Upper lobe of left lung (tissue), 6 donors: ENCODE data around the gene MXRA8. TPM values are rescaled to one million over a fixed set of nuclear protein-coding genes. Genes with fewer than 3 reads are reported as not detected.

Experiments
- ATAC-seq, 2 donors: fragments of 200-7000 bp; cut with Tn5 transposase; one replicate each; pipeline ENCODE4 v1.9.1; 2022; ENCODE audit warnings: mild to moderate bottlenecking in 2 of 2, moderate library complexity in 2 of 2; ENCODE audit not compliant: low FRiP score in 2 of 2
- DNase-seq, 2 donors: peaks; one replicate each; pipeline ENCODE4 v3.0.0-alpha.2; 2019 to 2020
- H3K27ac ChIP-seq, 4 donors: fragments of 200-600 bp; sonication (generic); one replicate each; pipeline ENCODE4 v1.5.1; 2016 to 2019
- H3K27me3 ChIP-seq, 4 donors: fragments of 200-600 bp; sonication (generic); one replicate each; pipeline ENCODE4 v1.5.1; 2017 to 2019
- H3K36me3 ChIP-seq, 4 donors: fragments of 200-600 bp; sonication (generic); one replicate each; pipeline ENCODE4 v1.5.1; 2016 to 2019
- H3K4me1 ChIP-seq, 4 donors: fragments of 200-600 bp; sonication (generic); one replicate each; pipeline ENCODE4 v1.5.1; 2018 to 2019
- H3K4me3 ChIP-seq, 4 donors: fragments of 200-600 bp; sonication (generic); one replicate each; pipeline ENCODE4 v1.5.1; 2017 to 2019; ENCODE audit warnings: mild to moderate bottlenecking in 2 of 4, moderate library complexity in 1 of 4
- H3K9me3 ChIP-seq, 4 donors: fragments of 200-600 bp; sonication (generic); one replicate each; pipeline ENCODE4 v1.5.1; 2018 to 2019
- CTCF ChIP-seq, 6 experiments: fragments of 450-650 bp in 4 of 6; fragments of 200-600 bp in 2 of 6; sonication (generic) in 2 of 6; IDR thresholded peaks; one replicate each; pipeline ENCODE4 v1.5.1; 2016 to 2019; ENCODE audit warnings: antibody characterized with exemption in 6 of 6
- EP300 ChIP-seq, 4 donors: sonication (generic); formaldehyde crosslinking; IDR thresholded peaks; one replicate each; pipeline ENCODE4 v1.5.1; 2017; ENCODE audit warnings: antibody characterized with exemption in 4 of 4, control low read depth in 2 of 4
- POLR2A ChIP-seq, 4 donors: fragments of 450-650 bp; IDR thresholded peaks; one replicate each; pipeline ENCODE4 v1.5.1; 2016 to 2017; ENCODE audit warnings: antibody characterized with exemption in 4 of 4, mild to moderate bottlenecking in 2 of 4
- POLR2AphosphoS5 ChIP-seq, 2 donors: sonication (generic); formaldehyde crosslinking; IDR thresholded peaks; one replicate each; pipeline ENCODE4 v1.5.1; 2017; ENCODE audit warnings: antibody characterized with exemption in 2 of 2
- WGBS, 2 donors: methylation state at CpG; one replicate each; pipeline ENCODE4 v1.1.5; 2017 to 2018; 5-methylcytosine and 5-hydroxymethylcytosine counted together
- total RNA-seq, 6 donors: library from RNA; depleted of rRNA in 4 of 6; stranded (reverse); fragments of >200 nt in 4 of 6; gene quantifications; one replicate each; pipeline versions ENCODE4 v1.1.0 to v1.2.1, GENCODE V29; 2016 to 2021
- donor health status: DM: no; HTN: no; CAD: no; lungs with moderate emphysema.
- donor health status: DM: no; HTN: yes; CAD: no; lungs with severe emphysema.

Gene MXRA8
- total RNA-seq, 6 donors from 2014 or later: 23.9 to 137 (median 63.4) TPM

GRCh38 chr1:1357871-1358432 is 403 bp downstream of the MXRA8 start:
- peaks cover 0 to 6% (median 0%) of the 10 kb centered on the region in 4 donors for H3K36me3 ChIP-seq
- ATAC-seq (no peak), DNase-seq (no peak)
- peak overlapping the region; percentile 76 to 85 (median 83) for H3K27ac ChIP-seq
- 7 to 62% methylated on average over 3 to 11 of the region's 18 CpGs for WGBS, 2 donors
- H3K9me3 ChIP-seq: no peaks in the 10 kb centered on the region
- H3K4me1 ChIP-seq: peaks cover 36 to 65% (median 58%) of the 10 kb centered on the region in 4 donors
- H3K4me3 ChIP-seq: peak overlapping the region; percentile 21 to 53 (median 44)
- no peak for TF ChIP-seq EP300 (IDR thresholded peaks at IDR 0.05)
- no peak for TF ChIP-seq CTCF (IDR thresholded peaks at IDR 0.05)
- no peak for TF ChIP-seq POLR2AphosphoS5 (IDR thresholded peaks at IDR 0.05)
- no peak for TF ChIP-seq POLR2A (IDR thresholded peaks at IDR 0.05)
- H3K27me3 ChIP-seq: peaks cover 2 to 51% (median 27%) of the 10 kb centered on the region in 4 donors

- peak overlapping the region; percentile 22 to 53 (median 44) for H3K4me3 ChIP-seq
- peaks cover 41 to 72% (median 62%) of the 10 kb centered on the region in 4 donors for H3K4me1 ChIP-seq
- TF ChIP-seq CTCF (IDR thresholded peaks at IDR 0.05): no peak
- no peak for TF ChIP-seq POLR2AphosphoS5 (IDR thresholded peaks at IDR 0.05)
- no peak for TF ChIP-seq EP300 (IDR thresholded peaks at IDR 0.05)
- TF ChIP-seq POLR2A (IDR thresholded peaks at IDR 0.05): no peak
- ATAC-seq: peak in 1 of 2 donors; percentile 12
- H3K36me3 ChIP-seq: peaks cover 0 to 6% (median 0%) of the 10 kb centered on the region in 4 donors
- no peaks in the 10 kb centered on the region for H3K9me3 ChIP-seq
- H3K27me3 ChIP-seq: peaks cover 2 to 54% (median 29%) of the 10 kb centered on the region in 4 donors
- WGBS, 2 donors: 9 to 33% methylated on average over 8 to 24 of the region's 26 CpGs
- peak in 1 of 2 donors; percentile 83 for DNase-seq
- peak overlapping the region; percentile 76 to 85 (median 83) for H3K27ac ChIP-seq
Observed at GRCh38 chr1:1356796-1357401, 1.5 kb downstream of the MXRA8 start.

GRCh38 chr1:1356166-1356795 is 2.1 kb downstream of the MXRA8 start:
- DNase-seq (no peak), ATAC-seq (no peak)
- H3K36me3 ChIP-seq: peaks cover 0 to 6% (median 0%) of the 10 kb centered on the region in 4 donors
- TF ChIP-seq CTCF (IDR thresholded peaks at IDR 0.05): no peak
- TF ChIP-seq POLR2A (IDR thresholded peaks at IDR 0.05): no peak
- peak overlapping the region in 3 of 4 donors; percentile 38 to 53 (median 51) for H3K4me3 ChIP-seq
- 44 to 60% methylated on average over 1 to 5 of the region's 8 CpGs for WGBS, 2 donors
- H3K9me3 ChIP-seq: no peaks in the 10 kb centered on the region
- peaks cover 2 to 54% (median 29%) of the 10 kb centered on the region in 4 donors for H3K27me3 ChIP-seq
- H3K27ac ChIP-seq: peak overlapping the region; percentile 76 to 85 (median 83)
- peaks cover 40 to 74% (median 65%) of the 10 kb centered on the region in 4 donors for H3K4me1 ChIP-seq

- 13% methylated on average over 17 of the region's 52 CpGs; no CpG with 5 or more reads in 1 of the 2 donors for WGBS, 2 donors
- ATAC-seq: no peak
- DNase-seq: peak in 1 of 2 donors; percentile 91
- peak overlapping the region in 2 of 4 donors; percentile 42 to 81 for H3K27ac ChIP-seq
- no peaks in the 10 kb centered on the region for H3K9me3 ChIP-seq
- H3K4me1 ChIP-seq: peaks cover 31 to 69% (median 63%) of the 10 kb centered on the region in 4 donors
- peaks cover 0 to 6% (median 0%) of the 10 kb centered on the region in 4 donors for H3K36me3 ChIP-seq
- peaks cover 2 to 54% (median 29%) of the 10 kb centered on the region in 4 donors for H3K27me3 ChIP-seq
- peak overlapping the region in 3 of 4 donors; percentile 9 to 30 (median 29) for H3K4me3 ChIP-seq
- TF ChIP-seq POLR2AphosphoS5 (IDR thresholded peaks at IDR 0.05) (no peak), POLR2A (IDR thresholded peaks at IDR 0.05) (no peak), EP300 (IDR thresholded peaks at IDR 0.05) (no peak), CTCF (IDR thresholded peaks at IDR 0.05) (no peak)
Observed at GRCh38 chr1:1355416-1355815, 2.9 kb downstream of the MXRA8 start.
